H54 (cell line): ENCODE results near the gene GRAMD4.
"Not testable (repeated sequence)": the region's sequence is repeated elsewhere in the genome, so short reads cannot be mapped to it uniquely, and the experiment has no call there.

Experiments
- DNase-seq: peaks from one replicate; pipeline ENCODE4 v3.0.0; 2011; ENCODE audit warnings: low spot score, mixed read lengths; ENCODE audit not compliant: insufficient read length
- FAIRE-seq: peaks from 3 replicates; lab custom pipeline; 2011; peaks lifted over from hg19 to GRCh38; lab: Jason Lieb, UNC
- POLR2A ChIP-seq: IDR thresholded peaks from 2 replicates; pipeline ENCODE4 v1.6.1; 2011; ENCODE audit warnings: low read depth, mild to moderate bottlenecking, low read length

The GRAMD4 gene

GRCh38 chr22:46637711-46638600 lies 17.8 kb downstream of the GRAMD4 start:
- DNase-seq (no peak), FAIRE-seq (no peak)
- no peak for TF ChIP-seq POLR2A

GRCh38 chr22:46638601-46639431 lies 18.6 kb downstream of the GRAMD4 start:
- FAIRE-seq = no peak

GRCh38 chr22:46639843-46640242 lies 19.7 kb downstream of the GRAMD4 start:
- FAIRE-seq = no peak
- DNase-seq = no peak
- no peak for TF ChIP-seq POLR2A

More at GRCh38 chr22:46638601-46639431, 18.6 kb downstream of the GRAMD4 start:
- no peak for TF ChIP-seq POLR2A
- no peak for DNase-seq

- no peak for FAIRE-seq
- no peak for DNase-seq
- no peak for TF ChIP-seq POLR2A
Observed at GRCh38 chr22:46640293-46641055, 20.3 kb downstream of the GRAMD4 start.

- no peak for DNase-seq
- no peak for FAIRE-seq
- no peak for TF ChIP-seq POLR2A
Observed at GRCh38 chr22:46641811-46642266, 21.7 kb downstream of the GRAMD4 start.

- FAIRE-seq, DNase-seq: not testable (repeated sequence)
Observed at GRCh38 chr22:46642840-46643480, 22.8 kb downstream of the GRAMD4 start.

- DNase-seq = no peak
- no peak for TF ChIP-seq POLR2A
- no peak for FAIRE-seq
Observed at GRCh38 chr22:46646531-46647215, 26.5 kb downstream of the GRAMD4 start.

GRCh38 chr22:46648225-46648820 lies 28.1 kb downstream of the GRAMD4 start:
- not testable (repeated sequence) for FAIRE-seq, DNase-seq

- no peak for TF ChIP-seq POLR2A
- DNase-seq (no peak), FAIRE-seq (no peak)
Observed at GRCh38 chr22:46649141-46650077, 29.2 kb downstream of the GRAMD4 start.

GRCh38 chr22:46650078-46650810 lies 30.1 kb downstream of the GRAMD4 start:
- FAIRE-seq = no peak
- DNase-seq = no peak
- TF ChIP-seq POLR2A = no peak

- DNase-seq (no peak), FAIRE-seq (no peak)
- no peak for TF ChIP-seq POLR2A
Observed at GRCh38 chr22:46651316-46651715, 31.1 kb downstream of the GRAMD4 start.
